K562 (cell line): ENCODE data around the gene ATF6B. TPM values are rescaled to one million over a fixed set of nuclear protein-coding genes. Genes with fewer than 3 reads are reported as not detected.

Source experiments
- ATAC-seq: fragments of 200-7000 bp; cut with Tn5 transposase; 3 replicates; pipeline ENCODE4 v1.9.1; 2020; ENCODE audit warnings: moderate library complexity
- BruUV-seq: library from RNA; stranded (reverse); fragments of 400-500 nt; replicated peaks from 2 replicates; lab custom pipeline; 2021; lab: Mats Ljungman, UMichigan
- CTCF ChIA-PET: fragments of 300-600 bp; formaldehyde crosslinking; extraction: SDS; loops from one replicate; lab custom pipeline; 2021; ENCODE audit warnings: low intra/inter-chr PET ratio; lab: Yijun Ruan, JAX
- POLR2A ChIA-PET: fragments of 300-600, 350-650 bp; sonication (Branson Sonifier 250); formaldehyde crosslinking; extraction: SDS; loops from one replicate; lab custom pipeline; 2021; ENCODE audit warnings: antibody characterized with exemption, inconsistent platforms; lab: Yijun Ruan, JAX
- DNase-seq, 4 experiments: peaks; one replicate each; pipeline versions ENCODE4 v3.0.0 to v3.0.0-alpha.2; 2011 to 2018; ENCODE audit warnings: low spot score in 3 of 4, mixed read lengths in 3 of 4; ENCODE audit errors: extremely low read depth in 1 of 4
- FAIRE-seq: peaks from 2 replicates; lab custom pipeline; 2011; peaks lifted over from hg19 to GRCh38; lab: Jason Lieb, UNC
- H2AFZ ChIP-seq: 2 replicates; pipeline ENCODE4 v1.6.0; 2011; ENCODE audit warnings: low read depth, low read length, control low read depth, inconsistent platforms
- H3K27ac ChIP-seq: fragments of 200-600 bp; 3 replicates; pipeline ENCODE4 v1.8.0; 2011; ENCODE audit warnings: low read depth, mild to moderate bottlenecking, control low read depth, inconsistent platforms, low read length, moderate library complexity, mixed read lengths; ENCODE audit errors: extremely low read depth
- H3K27me3 ChIP-seq, 2 experiments: fragments of 300-600 bp in 1 of 2; 2 replicates in 1 of 2; 3 replicates in 1 of 2; pipeline versions ENCODE4 v1.6.0 to v1.8.0; 2011; ENCODE audit warnings: inconsistent platforms in 2 of 2, low read length in 2 of 2, mild to moderate bottlenecking in 1 of 2, mixed read lengths in 1 of 2, moderate library complexity in 1 of 2; ENCODE audit not compliant: control insufficient read depth in 2 of 2, insufficient read depth in 2 of 2
- H3K36me3 ChIP-seq: fragments of 300-600 bp; 3 replicates; pipeline ENCODE4 v1.8.0; 2011; ENCODE audit warnings: mild to moderate bottlenecking, low read length, inconsistent platforms; ENCODE audit not compliant: control insufficient read depth, insufficient read depth
- H3K4me1 ChIP-seq, 2 experiments: fragments of 200-600 bp in 1 of 2; replicated peaks in 1 of 2; 2 replicates in 1 of 2; 3 replicates in 1 of 2; pipeline versions ENCODE4 v1.5.1 to v1.8.0; 2011; ENCODE audit warnings: inconsistent platforms in 2 of 2, low read length in 2 of 2, mild to moderate bottlenecking in 1 of 2, mixed read lengths in 1 of 2, moderate library complexity in 1 of 2; ENCODE audit not compliant: control insufficient read depth in 2 of 2, insufficient read depth in 2 of 2
- H3K4me2 ChIP-seq: 2 replicates; pipeline ENCODE4 v1.6.1; 2011; ENCODE audit warnings: low read length, control low read depth, inconsistent platforms, mixed read lengths; ENCODE audit not compliant: insufficient read depth
- H3K4me3 ChIP-seq: fragments of 200-600 bp; sonication (generic), shearing (Covaris generic); 2 replicates; pipeline ENCODE4 v1.5.1; 2016; ENCODE audit warnings: control low read depth, inconsistent platforms
- H3K79me2 ChIP-seq: fragments of 200-600 bp; 3 replicates; pipeline ENCODE4 v1.8.0; 2011; ENCODE audit warnings: low read length, inconsistent platforms; ENCODE audit not compliant: control insufficient read depth, insufficient read depth
- H3K9ac ChIP-seq, 2 experiments: 2 replicates each; pipeline versions ENCODE4 v1.6.0 to v1.6.1; 2011; ENCODE audit warnings: low read depth in 2 of 2, low read length in 2 of 2, control low read depth in 1 of 2, inconsistent platforms in 1 of 2, mild to moderate bottlenecking in 1 of 2, mixed read lengths in 1 of 2; ENCODE audit not compliant: insufficient read depth in 1 of 2
- H3K9me1 ChIP-seq: one replicate; pipeline ENCODE4 v1.6.0; 2011; ENCODE audit warnings: inconsistent platforms, mild to moderate bottlenecking, low read length, moderate library complexity; ENCODE audit not compliant: control insufficient read depth, insufficient read depth
- H3K9me3 ChIP-seq: replicated peaks from 2 replicates; pipeline ENCODE4 v1.5.1; 2011; ENCODE audit warnings: low read depth, low read length, inconsistent platforms; ENCODE audit not compliant: control insufficient read depth, insufficient read depth
- H4K20me1 ChIP-seq: replicated peaks from 2 replicates; pipeline ENCODE4 v1.6.1; 2011; ENCODE audit warnings: low read length, inconsistent platforms, mixed read lengths; ENCODE audit not compliant: control insufficient read depth, insufficient read depth
- GABPA ChIP-seq: fragments of 200-800 bp; sonication (Bioruptor generic); conservative IDR thresholded peaks from 2 replicates; pipeline ENCODE4 v1.6.1; 2016; ENCODE audit warnings: low read depth, missing genetic modification characterization, missing compliant biosample characterization
- NR2C1 ChIP-seq, 2 experiments: fragments of 450-650 bp; IDR thresholded peaks; 2 replicates each; pipeline ENCODE4 v1.6.1; 2017; ENCODE audit warnings: mild to moderate bottlenecking in 2 of 2, antibody characterized with exemption in 1 of 2, inconsistent platforms in 1 of 2, missing compliant biosample characterization in 1 of 2, missing genetic modification characterization in 1 of 2
- RBM15 ChIP-seq: fragments of 200-400 bp; formaldehyde crosslinking; IDR thresholded peaks from 2 replicates; pipeline ENCODE4 v1.6.1; 2018; ENCODE audit warnings: mild to moderate bottlenecking, low read length, moderate library complexity; ENCODE audit not compliant: insufficient read depth
- SUPT5H ChIP-seq: fragments of 450-650 bp; IDR thresholded peaks from 2 replicates; pipeline ENCODE4 v1.6.1; 2016
- ZC3H8 ChIP-seq: fragments of 450-650 bp; IDR thresholded peaks from 2 replicates; pipeline ENCODE4 v1.6.1; 2017
- ZNF134 ChIP-seq: fragments of 250-450 bp; sonication (Bioruptor Pico); conservative IDR thresholded peaks from 2 replicates; pipeline ENCODE4 v1.4.0; 2020
- WGBS: fragments of 100-300 bp; shearing (Covaris generic); methylation state at CpG from one replicate; pipeline ENCODE4 v1.1.6; 2016; ENCODE audit warnings: low coverage, mixed read lengths; ENCODE audit not compliant: insufficient coverage; ENCODE audit errors: missing lambda C conversion rate; 5-methylcytosine and 5-hydroxymethylcytosine counted together
- in situ Hi-C: fragments of 300-500 bp; cut with MboI; formaldehyde crosslinking; loops from 4 replicates; pipeline ENCODE4 v1.15.0; 2018; ENCODE audit warnings: inconsistent platforms, mixed read lengths
- intact Hi-C: fragments of 100-400 bp; cut with micrococcal nuclease; formaldehyde crosslinking; loops from 2 replicates; pipeline ENCODE4 v1.14.2; 2022
- polyA plus RNA-seq, 8 experiments: library from polyadenylated mRNA; depleted of rRNA in 4 of 8; stranded (reverse) in 5 of 8; unstranded in 3 of 8; fragments of >200 nt; fragmentation: Nextera tagmentation in 2 of 8; fragmentation: Illumina TruSeq in 1 of 8; extraction: Ambion mirVana in 2 of 8; extraction: Trizol in 1 of 8; gene quantifications; 2 replicates each; pipeline versions ENCODE4 v1.2.1 to v1.2.3, GENCODE V29; 2011 to 2014; ENCODE audit warnings: inconsistent platforms in 1 of 8, missing spikeins in 1 of 8
- total RNA-seq, 7 experiments: library from RNA; depleted of rRNA in 6 of 7; stranded (reverse); fragments of >200 nt in 6 of 7; fragmentation: Illumina TruSeq in 2 of 7; extraction: Trizol in 2 of 7; gene quantifications; 2 replicates each; pipeline versions ENCODE4 v1.2.1 to v1.2.3, GENCODE V29; 2011 to 2021; ENCODE audit warnings: low replicate concordance in 1 of 7
- TF ChIP-seq, protein P1 (sequence below), 2 experiments: fragments of 450-650 bp in 1 of 2; sonication (generic) in 1 of 2; formaldehyde crosslinking in 1 of 2; IDR thresholded peaks in 1 of 2; conservative IDR thresholded peaks in 1 of 2; 2 replicates each; pipeline versions ENCODE4 v1.6.1 to v1.8.1; 2016 to 2023; ENCODE audit warnings: mild to moderate bottlenecking in 2 of 2, moderate library complexity in 2 of 2, inconsistent platforms in 1 of 2, missing genetic modification reagents in 1 of 2

Gene ATF6B
- total and polyA plus RNA-seq, 9 of the 15 experiments (the other 6 are each of a cell fraction or from before 2014, with no cell fraction given): 20.7 to 131 (median 31.7) TPM

DNA sequence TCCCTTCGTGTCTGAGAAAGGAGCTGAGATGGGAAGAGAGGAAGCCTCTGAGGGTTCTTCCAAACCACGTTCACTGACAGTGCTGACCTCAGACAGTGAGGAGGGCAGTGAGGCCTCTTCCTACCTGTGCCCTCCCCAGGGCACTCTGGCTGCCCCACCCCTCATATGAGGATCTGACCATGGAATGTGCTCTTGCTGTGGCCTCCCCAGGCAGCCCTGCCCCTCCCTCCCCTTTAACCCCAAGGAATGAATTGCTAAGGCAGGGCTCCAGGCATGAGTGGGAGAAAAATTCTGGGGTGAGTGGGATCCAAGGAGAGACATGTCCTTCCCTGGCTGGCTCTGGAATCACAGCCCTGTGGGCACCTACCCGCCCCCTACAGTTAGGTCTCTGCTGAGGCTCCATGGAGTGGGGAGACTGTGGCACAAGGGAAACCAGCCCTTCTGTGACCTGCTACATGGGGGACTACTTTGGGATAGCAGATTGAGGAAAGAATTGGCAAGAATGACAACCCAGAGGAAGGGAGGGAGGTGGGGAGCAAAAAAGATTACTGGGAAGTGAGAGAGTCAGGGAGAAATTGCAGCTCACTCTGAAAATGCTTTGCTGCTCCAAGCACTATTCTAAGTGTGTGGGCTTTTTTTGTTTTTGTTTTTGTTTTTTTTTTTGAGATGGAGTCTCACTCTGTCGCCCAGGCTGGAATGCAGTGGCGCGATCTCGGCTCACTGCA lies 48.3 kb downstream of the ATF6B start (continued):
- TF ChIP-seq GABPA (tag): no peak
- no peak for TF ChIP-seq SUPT5H
- TF ChIP-seq RBM15: no peak
- no peak for TF ChIP-seq NR2C1 (IDR thresholded peaks at IDR 0.05)
- no peak for TF ChIP-seq NR2C1 (tag; IDR thresholded peaks at IDR 0.05)

DNA sequence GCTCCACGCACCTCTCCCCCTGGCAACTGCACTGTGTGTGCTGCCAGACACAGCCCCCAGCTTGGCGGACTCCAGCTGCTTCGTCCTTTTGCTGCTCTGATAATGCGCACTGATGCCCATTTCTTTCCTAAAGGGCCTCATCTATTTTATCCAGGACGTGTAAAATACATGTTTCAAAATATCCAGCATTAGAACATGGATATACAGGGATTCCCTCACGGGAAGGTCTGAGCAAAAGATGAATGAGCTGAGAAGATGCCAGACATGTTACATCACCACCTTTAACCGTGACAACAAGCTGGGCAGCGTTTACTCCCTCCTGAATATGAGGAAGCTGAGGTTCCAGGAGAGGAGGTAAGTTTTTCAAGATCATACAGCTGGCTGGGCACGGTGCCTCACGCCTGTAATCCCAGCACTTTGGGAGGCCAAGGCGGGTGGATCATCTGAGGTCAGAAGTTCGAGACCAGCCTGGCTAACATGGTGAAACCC lies 51.7 kb downstream of the ATF6B start:
- TF ChIP-seq ZC3H8 (no peak), ZNF134 (no peak)
- TF ChIP-seq, protein P1, sequence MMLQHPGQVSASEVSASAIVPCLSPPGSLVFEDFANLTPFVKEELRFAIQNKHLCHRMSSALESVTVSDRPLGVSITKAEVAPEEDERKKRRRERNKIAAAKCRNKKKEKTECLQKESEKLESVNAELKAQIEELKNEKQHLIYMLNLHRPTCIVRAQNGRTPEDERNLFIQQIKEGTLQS (IDR thresholded peaks at IDR 0.05): peak; percentile 56
- TF ChIP-seq, protein P1 (CRISPR knock-in tag; conservative IDR thresholded peaks at IDR 0.05): no peak
- ChIA-PET CTCF (no interaction called here), POLR2A (interaction anchor here (0.6 to 1.6 kb wide), 4 partner anchors 8 to 621 kb away, joined by 3 read pairs; no protein-coding TSS in a partner anchor)
- Histone ChIP-seq H3K9ac (no peak overlapping the region), H3K27ac (no peak overlapping the region), H3K9me3 (no peaks in the 10 kb centered on the region), H3K79me2 (no peaks in the 10 kb centered on the region), H3K9me1 (no peaks in the 10 kb centered on the region), H3K36me3 (no peaks in the 10 kb centered on the region), H2AFZ (no peak overlapping the region), H3K4me3 (no peak overlapping the region), H3K4me1 (peaks cover 9 to 11% of the 10 kb centered on the region in 2 experiments), H3K4me2 (no peak overlapping the region), H4K20me1 (no peaks in the 10 kb centered on the region), H3K27me3 (peaks cover 31 to 48% of the 10 kb centered on the region in 2 experiments)
- no peak for ATAC-seq
- no TSS peak for BruUV-seq
- FAIRE-seq: no peak
- intact Hi-C loops: no loop called here
- 13% methylated on average over 11 of the region's 12 CpGs for WGBS
- no peak for DNase-seq
- in situ Hi-C loops: no loop called here
